ENCODE measurements around the gene TMPRSS4.

Gene TMPRSS4

DNA sequence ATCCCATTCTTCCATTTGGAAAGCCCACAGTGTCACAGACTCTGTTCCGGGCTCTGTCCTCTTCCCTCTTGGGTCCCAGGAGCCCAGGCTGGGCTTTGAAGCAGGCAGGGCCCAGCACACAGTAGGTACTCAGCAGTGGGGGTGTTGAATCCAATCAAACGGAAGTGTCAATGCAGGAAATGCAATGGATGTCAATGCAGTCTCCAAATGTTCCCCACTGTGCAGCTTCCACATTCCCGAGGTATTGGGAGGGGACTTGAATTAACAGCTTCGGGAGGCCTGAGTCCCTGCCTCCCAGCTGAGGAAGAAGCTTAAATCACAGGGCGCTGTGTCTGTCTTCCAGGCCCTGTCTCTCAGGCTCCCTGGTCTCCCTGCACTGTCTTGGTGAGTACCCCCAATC is 31.6 kb downstream of the TMPRSS4 start:
- no peak for DNase-seq

DNA sequence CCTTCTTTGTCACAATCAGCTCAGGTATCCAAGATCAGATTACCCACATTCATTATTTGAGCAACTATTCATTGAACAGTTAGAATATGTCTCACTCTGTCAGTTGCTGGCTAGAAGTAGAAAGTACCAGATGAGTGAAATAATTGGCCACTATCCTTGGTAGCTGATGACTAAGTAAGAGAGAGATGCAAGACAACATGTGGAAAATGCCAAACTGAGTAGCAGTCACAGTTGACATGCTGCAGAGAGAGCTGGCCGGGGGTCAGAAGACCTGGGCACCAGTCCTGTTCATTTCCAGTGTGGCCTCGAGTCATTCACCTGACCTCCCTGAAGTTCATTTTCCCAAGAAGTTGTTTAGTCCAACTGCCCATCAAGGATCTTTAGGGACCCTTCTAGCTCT is 32.4 kb downstream of the TMPRSS4 start:
- no peak for DNase-seq

DNA sequence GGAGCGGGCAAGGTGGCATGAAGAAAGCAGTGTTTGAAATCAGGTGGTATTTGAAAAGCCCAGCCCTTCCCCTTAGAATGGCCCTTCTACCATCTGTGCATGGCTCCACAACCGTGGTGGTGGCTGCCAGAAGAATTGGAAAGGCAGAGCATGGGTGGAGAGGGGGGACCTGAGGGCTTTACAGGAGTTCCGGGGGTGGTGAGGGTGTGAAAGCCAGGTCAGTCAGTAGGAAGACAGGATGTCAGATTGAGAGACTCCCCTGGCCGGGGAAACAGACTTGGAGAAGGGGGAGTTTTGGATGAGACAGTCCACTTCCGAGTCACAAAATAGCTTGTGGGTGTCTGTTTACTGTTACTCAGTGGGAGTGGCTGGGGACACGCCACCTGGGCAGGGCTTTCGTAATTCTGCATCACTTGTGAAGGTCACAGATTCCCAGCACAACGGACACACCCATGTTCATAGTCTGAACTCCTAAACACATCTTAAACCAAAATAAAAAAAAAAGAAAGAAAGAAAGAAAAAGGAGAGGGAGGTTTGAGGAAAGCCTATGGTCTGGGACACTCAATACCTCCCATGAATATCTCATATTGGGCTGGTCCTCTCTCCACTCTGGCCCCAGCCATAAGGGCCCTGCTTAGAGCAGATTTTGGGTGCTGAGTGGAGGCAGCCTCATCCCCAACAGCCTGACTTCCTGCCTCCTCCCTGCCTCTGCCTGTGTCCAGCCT is 34.3 kb downstream of the TMPRSS4 start:
- DNase-seq: no peak

DNA sequence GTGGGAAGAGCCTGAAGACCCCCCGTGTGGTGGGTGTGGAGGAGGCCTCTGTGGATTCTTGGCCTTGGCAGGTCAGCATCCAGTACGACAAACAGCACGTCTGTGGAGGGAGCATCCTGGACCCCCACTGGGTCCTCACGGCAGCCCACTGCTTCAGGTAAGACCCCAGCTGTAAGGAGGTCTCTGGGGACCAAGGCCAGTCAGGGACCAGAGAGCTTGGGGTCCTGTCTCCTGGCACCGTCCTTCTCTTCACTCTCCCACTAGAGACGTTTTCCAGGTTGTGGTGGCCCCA is 34.8 kb downstream of the TMPRSS4 start:
- no peak for DNase-seq

DNA sequence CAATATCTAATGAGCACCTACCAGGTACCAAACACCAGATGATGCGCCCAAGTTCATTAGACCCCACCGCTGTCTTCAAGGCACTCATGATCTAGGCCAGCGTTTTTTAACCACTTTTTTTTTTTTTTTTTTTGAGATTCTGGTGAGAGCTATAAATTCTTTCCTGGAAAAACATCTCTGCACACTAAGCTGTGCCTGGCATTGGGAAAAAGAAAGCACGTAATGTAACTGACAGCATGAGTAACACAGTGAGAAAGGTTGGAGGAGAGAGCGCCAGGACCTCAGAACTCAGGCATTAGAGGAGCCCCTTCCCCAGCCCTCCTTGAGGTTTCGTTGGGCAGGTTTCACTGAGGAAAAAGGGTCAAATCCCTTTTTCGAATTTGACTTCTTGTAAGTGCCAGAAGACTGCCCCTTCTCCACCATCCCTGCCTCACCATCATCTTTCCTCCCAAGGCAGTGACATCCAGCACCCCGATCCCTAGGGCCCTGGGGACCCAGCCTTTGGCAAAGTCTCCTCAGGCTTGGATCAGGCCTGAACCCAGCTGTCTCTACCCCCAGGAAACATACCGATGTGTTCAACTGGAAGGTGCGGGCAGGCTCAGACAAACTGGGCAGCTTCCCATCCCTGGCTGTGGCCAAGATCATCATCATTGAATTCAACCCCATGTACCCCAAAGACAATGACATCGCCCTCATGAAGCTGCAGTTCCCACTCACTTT is 36.0 kb downstream of the TMPRSS4 start:
- no peak for DNase-seq

DNA sequence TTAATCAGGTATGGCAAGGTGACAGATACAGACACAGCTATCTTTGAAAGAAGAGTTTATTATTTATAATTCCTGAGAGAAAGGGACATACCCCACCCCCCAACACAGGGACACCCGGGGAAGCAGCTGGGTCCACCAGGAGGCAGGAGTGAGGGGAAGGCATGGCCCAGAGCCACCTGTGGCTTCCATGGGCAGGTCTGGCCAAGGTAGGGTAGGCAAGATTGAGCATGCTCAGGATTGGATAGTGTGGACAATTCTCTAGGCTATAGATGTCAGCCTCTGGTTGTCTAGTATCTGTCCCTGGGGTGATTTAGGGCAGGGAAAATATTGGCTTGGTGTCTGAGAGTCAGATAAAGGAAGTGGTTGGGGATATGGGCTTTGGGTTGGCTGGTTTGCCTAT is 37.4 kb downstream of the TMPRSS4 start:
- DNase-seq: no peak

DNA sequence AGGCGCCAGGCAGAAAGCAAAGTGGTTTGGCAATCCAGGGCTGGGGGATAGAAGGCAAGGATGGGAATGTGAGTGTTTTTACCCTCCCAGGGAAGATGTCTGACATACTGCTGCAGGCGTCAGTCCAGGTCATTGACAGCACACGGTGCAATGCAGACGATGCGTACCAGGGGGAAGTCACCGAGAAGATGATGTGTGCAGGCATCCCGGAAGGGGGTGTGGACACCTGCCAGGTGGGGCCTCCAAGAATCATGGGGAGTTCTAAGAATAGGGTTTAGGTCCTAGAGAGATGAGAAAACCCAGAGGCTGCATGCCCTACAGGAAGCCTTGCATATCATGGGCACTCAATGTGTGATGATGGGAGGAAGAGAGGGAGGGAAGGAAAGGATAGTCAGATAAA is 38.2 kb downstream of the TMPRSS4 start:
- DNase-seq: no peak

DNA sequence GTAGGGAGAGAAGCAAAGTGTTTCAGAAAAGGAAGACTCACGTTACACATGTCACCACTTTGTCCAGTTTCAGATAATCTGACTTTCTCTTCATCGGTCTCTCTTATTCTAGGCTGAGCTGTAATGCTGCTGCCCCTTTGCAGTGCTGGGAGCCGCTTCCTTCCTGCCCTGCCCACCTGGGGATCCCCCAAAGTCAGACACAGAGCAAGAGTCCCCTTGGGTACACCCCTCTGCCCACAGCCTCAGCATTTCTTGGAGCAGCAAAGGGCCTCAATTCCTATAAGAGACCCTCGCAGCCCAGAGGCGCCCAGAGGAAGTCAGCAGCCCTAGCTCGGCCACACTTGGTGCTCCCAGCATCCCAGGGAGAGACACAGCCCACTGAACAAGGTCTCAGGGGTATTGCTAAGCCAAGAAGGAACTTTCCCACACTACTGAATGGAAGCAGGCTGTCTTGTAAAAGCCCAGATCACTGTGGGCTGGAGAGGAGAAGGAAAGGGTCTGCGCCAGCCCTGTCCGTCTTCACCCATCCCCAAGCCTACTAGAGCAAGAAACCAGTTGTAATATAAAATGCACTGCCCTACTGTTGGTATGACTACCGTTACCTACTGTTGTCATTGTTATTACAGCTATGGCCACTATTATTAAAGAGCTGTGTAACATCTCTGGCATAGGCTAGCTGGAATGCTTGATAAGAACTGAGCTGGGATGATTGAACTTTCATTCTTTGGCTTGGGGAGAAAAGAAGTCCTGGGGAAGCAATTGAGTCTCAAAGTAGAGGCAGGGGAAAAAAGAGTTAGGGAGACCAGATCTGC is 41.1 kb downstream of the TMPRSS4 start:
- DNase-seq: no peak

DNA sequence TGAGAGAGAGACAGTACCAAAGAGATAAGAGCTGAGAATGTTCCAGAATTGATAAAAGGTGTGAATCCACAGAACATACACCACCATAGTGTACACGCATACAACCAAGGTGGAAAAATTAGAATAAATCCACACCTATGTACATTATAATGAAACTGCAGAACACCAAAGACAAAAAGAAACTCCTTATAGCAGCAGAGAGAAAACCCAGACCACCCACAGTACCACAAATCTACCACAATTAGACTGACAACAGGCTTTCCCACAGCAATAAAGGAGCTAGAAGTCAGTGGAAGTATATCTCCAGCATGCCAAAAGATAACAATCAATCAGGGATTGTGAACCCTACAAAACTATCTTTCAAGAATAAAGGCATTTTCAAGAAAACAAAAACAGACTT is 43.9 kb downstream of the TMPRSS4 start:
- DNase-seq: no peak

DNA sequence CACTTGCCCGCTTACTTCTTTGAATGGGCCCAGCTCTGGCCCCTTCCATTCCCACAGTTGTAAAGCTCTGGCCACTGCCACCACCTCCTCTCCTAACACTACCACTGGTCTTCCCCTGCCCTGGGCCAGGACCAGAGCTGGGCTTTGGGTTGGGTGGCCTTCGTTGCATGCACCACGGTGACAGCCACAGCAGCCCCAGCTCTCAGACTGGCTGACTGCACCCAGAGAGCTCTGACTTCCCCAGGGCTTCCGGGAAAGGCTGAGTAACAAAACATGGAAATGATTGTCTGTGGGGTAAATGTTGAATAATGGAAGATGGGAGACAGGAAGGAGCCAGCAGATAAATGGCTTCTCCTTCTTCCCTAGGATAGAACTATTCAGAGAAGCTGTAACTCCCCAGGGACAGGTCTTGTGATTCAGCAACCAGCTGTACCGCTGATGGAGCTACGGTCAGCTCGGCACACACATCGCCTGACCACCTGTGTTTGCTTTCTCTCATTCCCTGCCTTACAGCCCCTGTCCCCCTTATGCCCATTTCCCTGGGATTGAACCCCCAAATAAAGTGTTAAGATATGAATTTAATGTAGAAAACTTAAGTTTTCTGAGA is 48.2 kb downstream of the TMPRSS4 start:
- DNase-seq: no peak

DNA sequence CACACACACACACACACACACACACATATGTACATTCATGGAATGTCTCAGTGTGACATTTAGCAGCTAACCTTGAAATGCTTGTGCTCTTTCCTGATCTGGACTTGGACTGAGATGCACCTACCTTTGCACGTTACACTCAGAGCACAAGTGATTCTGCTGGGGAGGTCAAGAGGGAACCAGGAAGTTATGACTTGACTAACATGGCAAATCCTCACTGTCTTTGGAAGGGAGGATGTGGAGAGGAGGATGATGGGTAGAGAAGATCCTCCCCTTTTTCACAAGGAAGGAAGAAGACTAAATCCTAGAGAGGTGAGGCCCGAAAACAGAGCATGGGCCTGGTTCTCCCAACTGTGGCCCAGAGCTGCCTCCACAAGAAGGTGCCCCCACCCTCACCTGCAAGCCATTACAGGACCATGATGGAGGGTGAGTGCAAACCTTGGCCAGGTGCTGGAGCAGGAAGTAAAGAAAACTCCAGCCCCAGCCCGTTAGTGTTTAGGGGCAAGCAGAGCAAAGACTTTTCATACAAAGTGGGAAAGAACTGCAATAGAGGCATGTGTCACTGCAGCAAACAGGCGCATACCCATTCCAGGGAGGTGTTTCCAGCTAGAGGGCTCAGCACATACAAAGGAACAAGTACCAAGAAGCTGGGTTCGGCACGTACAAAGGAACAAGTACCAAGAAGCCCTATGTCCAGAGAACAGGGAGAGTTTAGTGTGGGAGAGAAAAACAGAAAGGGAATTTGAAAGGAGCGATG is 49.4 kb downstream of the TMPRSS4 start:
- DNase-seq: no peak

DNA sequence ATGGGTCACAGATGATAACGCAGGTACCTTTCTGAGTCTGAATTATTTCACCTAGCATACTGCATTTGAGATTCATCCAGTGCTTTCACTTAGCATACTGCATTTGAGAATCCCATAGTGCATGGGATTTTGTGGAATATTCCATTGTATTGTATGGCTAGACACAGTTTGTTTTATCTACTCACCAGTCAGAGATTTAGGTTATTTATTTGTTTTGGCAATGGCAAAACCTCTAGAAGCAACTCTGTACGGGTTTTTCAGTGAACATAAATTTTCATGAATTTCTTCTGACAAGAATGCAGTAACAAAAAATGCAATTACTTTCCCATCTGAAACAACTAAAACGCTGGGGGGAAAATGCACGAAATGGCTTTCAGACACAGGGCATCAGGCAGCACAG is 51.4 kb downstream of the TMPRSS4 start:
- DNase-seq: no peak

DNA sequence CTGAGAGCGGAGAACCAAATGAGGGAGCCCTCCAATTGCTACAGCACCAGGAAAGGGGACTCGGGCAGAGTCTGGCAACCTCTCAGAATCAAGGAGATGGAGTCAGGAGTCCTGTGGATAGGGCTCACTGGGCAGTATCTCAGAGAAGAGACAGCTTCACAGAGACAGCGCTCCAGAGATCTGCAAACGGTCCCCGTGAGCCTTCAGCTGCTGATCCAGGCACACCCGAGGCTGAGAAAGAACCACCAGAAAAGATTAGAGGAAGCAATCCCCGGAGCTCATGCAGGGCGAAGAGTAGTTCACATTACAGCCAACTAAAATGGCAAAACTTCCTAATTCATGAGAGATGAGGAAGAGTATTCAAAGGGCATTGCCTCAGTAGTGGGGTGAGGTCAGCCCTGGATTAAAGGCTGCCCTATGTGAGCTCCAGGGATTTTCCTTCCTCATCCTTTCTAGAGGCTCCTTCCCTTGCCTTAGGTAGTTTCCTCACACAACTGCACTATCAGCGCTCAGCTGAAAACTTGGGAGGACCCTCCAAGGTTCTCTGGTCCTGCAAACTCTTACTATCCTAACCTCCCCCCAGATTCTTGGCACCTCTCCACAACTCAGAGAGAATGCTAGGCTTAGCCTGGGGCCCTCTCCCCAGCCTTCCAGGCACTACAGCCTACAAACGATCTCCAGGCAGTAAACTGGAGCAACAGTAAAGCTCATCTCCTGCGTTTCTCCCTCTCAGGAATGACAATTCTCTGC is 52.0 kb downstream of the TMPRSS4 start:
- no peak for DNase-seq

DNA sequence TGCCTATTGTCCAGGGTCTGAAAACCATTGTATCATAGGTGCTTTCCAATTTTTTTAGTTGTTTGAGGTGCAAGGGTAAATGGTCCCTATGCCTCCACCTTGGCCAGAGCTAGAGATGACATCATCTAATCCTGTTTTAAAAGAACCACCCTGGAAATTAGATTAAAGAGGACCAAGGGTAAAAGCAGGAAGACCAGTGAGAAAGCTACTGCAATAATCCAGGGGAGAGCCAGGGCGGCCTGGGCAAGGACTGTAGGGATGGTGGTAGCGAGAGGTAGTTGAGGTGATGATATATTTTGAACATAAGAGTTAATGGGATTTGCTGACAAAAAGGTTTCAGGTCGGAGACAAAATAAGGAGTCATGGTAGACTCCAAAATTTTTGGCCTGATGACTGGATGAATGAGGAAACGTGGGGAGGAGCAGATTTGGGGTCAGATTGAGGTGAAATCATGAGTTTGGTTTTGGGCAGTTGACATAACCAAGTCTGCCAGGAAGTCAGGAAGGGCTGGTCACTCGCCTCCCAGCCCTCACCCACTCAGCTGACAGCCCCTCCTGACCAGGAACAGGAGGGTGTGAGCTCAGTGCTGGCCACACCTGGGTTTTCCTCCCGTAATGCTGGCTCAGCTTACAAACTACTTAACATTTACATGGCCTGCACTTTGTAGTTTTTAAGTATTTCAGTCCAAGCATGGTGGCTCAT is 52.7 kb downstream of the TMPRSS4 start:
- DNase-seq: no peak

DNA sequence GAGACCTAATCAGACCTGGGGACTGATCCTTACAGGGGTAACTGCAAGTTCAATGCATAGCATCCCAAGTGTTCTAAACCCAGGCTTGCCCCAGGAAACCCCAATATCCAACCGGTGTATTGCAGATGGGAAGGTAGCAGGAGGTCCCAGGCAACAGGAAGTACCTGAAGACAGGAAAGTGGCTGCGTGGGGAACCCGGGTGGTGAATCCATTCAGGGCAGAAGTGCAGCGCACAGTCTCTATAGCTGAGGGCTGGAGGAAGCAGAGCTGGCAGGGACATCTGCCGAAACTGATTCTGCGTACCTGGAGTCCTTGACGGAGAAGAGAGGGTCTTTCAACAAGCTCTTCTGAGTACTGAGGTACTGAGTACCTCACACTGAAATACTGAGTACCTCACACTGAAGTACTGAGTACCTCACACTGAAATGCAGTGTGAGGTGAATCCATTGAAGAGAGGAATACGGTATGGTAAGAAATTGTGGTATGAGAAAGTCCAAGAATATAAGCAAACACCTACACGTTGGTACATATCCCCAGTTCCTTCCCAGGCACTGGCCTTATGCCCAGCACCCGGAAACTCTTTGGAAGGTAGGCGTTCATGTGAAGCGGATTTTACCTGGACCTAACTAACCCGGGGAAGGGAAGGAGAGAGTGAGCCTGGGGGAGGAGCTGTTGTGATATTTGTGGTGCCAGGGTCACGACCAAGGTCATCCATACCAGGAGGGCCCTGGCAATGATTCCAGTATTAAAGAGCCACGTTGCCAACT is 55.7 kb downstream of the TMPRSS4 start:
- no peak for DNase-seq

DNA sequence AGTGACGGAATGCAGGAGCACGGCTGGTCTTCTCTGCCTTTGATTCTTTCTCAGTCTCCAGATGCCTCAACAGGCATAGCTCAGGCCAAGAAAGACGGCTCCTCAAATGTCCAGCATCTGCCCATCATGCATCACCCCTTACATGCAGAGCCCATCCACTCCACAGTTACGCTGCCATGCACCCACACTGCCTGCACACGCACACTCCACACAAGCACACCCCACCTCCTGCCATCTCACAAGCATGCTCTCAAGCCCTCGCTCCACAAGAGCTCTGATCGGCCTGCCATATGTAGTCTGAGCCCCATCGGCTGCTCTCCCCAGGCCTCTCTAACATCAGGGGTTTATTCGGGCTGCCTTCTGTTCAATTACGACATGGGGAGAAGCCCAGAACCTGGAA is 56.9 kb downstream of the TMPRSS4 start:
- DNase-seq: no peak

DNA sequence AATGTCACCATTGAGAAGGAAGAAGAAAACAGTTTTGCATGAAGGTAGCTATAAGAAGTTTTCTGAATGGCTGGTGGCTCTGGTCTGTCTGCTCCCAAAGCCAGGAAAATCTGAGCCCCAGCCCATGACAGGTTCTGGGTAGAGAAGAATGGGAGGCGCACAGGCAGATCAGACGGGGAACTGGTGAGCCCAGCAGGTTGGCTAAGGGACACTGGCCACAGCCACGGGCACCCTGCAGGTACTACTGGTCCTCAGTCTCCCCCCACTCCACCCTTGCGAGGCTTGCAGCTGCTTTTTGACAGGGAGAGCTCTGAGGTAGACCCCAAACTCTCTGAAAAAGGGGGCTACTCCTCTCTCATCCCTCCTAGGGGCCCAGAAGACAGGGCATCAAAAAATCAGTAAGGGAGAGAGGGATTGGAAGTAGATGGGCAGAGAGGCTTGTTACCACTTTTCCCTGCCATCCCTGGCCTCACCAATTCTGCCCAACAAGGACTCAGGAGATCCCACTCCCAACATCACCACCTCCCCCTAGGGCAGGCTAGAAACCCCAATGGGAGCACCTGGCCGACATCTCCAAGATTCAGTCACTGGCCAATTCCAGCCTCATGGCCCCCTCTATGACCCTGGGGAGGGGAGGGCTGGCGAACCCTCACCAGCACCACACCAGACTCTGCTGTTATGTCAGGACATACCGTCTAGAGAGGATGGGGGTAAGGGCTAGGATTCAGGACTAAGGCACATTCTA is 58.3 kb downstream of the TMPRSS4 start:
- DNase-seq: no peak

DNA sequence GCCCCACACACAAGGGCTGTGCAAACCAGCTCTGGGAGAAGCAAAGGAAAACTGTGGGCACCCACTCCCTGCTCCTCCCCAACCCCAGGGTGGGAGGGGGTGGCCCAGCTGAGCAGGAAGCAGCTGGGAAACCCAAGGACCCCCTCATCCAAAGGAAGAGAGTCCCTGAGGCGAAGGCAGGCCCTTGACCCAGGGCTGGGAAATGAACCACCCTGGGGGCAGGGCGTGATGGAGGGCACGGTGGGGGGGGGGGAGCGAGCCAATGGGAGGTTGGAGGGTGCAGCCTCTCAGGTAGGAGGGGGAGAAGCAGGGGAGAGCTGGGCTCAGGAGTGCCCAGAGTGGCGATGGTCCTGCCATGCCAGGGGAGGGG is 58.9 kb downstream of the TMPRSS4 start:
- no peak for DNase-seq

DNA sequence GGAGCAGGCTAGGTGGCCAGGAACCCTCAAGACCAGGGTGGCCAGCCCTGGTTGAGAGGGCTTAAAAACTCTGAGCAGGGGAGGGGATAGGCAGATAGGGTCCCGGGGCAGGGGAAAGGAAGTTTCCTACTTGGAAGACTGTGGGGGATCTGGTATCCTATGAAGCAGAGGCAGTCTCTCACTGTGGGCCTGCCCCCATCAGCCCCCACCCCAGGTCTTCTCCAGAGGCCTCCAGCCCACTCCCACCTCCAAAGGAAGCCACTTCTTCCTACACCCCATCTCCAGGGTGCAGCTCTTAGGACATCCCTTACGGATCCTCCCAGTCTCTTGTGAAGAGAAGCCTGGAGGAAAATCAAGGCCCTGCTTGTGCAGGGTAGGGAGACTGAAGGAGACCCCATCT is 59.5 kb downstream of the TMPRSS4 start:
- DNase-seq: no peak

DNA sequence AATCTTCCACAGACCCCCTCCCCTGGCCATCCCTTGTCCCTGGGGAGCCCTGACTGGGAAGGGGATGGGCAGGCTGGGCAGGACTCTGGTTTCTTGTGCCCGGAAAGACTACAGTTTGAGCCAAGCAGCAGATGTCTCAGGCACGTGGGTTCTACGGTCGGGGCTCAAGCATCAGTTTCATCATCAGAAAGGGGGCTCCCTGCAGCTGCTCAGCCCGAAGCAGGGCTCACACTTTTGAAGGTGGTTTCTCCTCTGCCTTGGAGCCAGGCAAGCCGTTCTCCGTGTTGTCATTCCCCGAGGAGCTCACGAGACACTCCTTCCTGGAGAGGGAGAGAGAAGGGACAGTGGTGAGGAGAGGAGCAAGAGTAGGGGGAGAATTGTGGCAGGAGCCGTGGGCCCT is 59.9 kb downstream of the TMPRSS4 start:
- DNase-seq: no peak

Measured in hematopoietic multipotent progenitor cell treated with erythropoietin and hydrocortisone succinate and interleukin-3 and kit ligand, for 8 days (in vitro differentiated cells).